AG09309 (cell line): ENCODE measurements around the gene SAC3D1.

Experiments used
- DNase-seq: peaks from one replicate; pipeline ENCODE4 v3.0.0-alpha.2; 2010; ENCODE audit warnings: low read depth
- H3K4me3 ChIP-seq: 2 replicates; pipeline ENCODE4 v1.5.1; 2011; ENCODE audit warnings: mild to moderate bottlenecking, low read depth, low read length, moderate library complexity; ENCODE audit not compliant: control insufficient read depth
- CTCF ChIP-seq: IDR thresholded peaks from 2 replicates; pipeline ENCODE4 v1.5.1; 2011; ENCODE audit warnings: mild to moderate bottlenecking, low read depth, low read length, inconsistent platforms; ENCODE audit not compliant: insufficient read depth, control insufficient read depth; ENCODE audit errors: missing control alignments

SAC3D1 gene

GRCh38 chr11:65089621-65090020, 48.6 kb downstream of the SAC3D1 start:
- no peak for TF ChIP-seq CTCF
- no peak for DNase-seq
- H3K4me3 ChIP-seq: no peak overlapping the region

DNA sequence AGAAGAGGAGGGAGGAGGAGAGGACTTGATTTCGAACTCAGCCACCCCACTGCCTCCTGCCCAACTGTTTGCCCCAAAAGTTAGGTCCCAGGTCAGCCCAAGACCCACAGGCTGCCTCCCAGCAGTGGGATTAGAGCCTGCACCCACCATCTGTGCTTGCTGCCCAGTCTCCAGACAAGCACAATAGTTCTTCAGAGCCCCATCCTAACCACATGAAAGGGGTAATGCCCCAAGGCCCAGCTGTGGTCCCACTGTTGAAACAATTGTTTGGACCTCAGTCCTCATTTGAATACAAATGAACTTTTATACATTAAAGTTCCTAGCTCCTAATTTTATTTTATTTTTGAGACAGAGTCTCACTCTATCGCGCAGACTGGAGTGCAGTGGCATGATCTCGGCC, 49.6 kb downstream of the SAC3D1 start:
- DNase-seq: no peak
- no peak for TF ChIP-seq CTCF
- no peak overlapping the region for H3K4me3 ChIP-seq
